HG03521 (cell line): ENCODE data around the gene ADAM10.

Experiments used
- ATAC-seq: cut with Tn5 transposase; IDR thresholded peaks from one replicate; pipeline ENCODE4 v1.9.1; 2021; ENCODE audit warnings: mild to moderate bottlenecking, moderate library complexity; ENCODE audit not compliant: unreplicated experiment

Gene ADAM10

DNA sequence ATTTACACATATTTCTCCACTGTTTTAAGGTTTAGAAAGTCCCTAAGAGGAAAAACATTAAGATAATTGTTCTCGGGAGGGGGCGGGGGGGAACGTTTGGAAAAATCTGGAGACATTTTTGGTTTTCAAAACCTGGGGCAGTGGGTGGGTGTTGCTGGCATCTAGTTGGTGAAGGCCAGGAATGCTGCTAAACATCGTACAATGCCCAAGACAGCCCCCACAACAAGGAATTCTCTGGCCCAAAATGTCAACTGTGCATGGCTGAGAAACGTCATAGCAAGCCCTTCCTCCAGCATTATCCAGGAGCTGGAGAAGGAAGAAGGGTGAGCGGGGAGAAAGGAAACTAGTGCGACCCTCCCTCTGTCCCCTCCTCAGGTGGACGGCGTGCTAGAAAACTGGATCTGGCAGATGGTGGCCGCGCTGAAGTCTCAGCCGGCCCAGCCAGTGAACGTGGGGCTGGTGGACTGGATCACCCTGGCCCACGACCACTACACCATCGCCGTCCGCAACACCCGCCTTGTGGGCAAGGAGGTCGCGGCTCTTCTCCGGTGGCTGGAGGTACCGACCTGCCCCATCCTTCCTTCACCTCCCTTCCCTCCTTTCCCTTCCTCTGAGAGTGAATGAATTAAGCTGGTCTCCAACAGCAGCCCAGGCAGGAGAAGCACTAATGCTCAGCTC is 208.0 kb downstream of the ADAM10 start:
- no peak for ATAC-seq

DNA sequence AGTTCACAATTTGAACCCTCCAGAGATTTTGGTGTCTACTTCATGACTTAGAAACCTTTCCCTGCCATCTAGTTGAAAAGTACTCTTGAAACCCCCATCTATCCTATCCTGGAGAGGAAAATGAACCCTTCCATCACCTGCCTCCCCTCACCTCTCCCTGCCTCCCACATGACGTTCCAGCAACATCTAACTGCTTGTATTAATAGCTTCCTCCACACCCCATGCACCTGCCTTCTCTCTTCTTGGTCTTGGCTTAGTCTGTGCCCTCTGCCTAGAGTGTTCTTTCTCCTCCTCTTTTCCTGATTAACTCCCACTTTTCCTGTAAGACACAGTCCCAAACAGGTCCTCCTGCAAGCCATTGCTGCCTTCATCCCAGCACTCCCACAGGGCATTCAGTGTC is 210.0 kb downstream of the ADAM10 start:
- no peak for ATAC-seq

DNA sequence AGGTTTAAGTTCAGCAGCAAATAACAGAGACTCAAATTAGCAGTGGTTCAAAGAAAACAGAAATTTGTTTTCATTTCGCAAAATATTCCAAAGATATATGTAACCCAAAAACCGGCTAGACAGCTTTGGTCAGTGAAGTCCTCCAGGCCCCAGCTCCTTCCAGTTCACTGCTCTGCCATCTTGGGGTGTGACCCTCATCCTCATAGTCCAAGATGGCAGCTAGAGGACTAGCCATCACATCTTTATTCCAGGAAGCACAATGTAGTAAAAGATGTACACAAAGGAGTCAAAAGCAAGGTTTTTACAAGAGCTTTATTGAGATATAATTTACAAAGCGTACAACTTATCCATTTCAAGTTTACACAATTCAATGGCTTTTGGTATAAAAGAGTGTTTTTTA is 210.6 kb downstream of the ADAM10 start:
- ATAC-seq, result no peak
